ENCODE results near the gene TTC7B.
A peak's percentile ranks its signal among the peaks of the same experiment; 100 is the strongest.

Gene TTC7B

GRCh38 chr14:90632451-90632850 lies 183.8 kb downstream of the TTC7B start:
- H3K27ac ChIP-seq: no peak overlapping the region
- TF ChIP-seq, protein P1, sequence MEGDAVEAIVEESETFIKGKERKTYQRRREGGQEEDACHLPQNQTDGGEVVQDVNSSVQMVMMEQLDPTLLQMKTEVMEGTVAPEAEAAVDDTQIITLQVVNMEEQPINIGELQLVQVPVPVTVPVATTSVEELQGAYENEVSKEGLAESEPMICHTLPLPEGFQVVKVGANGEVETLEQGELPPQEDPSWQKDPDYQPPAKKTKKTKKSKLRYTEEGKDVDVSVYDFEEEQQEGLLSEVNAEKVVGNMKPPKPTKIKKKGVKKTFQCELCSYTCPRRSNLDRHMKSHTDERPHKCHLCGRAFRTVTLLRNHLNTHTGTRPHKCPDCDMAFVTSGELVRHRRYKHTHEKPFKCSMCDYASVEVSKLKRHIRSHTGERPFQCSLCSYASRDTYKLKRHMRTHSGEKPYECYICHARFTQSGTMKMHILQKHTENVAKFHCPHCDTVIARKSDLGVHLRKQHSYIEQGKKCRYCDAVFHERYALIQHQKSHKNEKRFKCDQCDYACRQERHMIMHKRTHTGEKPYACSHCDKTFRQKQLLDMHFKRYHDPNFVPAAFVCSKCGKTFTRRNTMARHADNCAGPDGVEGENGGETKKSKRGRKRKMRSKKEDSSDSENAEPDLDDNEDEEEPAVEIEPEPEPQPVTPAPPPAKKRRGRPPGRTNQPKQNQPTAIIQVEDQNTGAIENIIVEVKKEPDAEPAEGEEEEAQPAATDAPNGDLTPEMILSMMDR (conservative IDR thresholded peaks at IDR 0.05): no peak

DNA sequence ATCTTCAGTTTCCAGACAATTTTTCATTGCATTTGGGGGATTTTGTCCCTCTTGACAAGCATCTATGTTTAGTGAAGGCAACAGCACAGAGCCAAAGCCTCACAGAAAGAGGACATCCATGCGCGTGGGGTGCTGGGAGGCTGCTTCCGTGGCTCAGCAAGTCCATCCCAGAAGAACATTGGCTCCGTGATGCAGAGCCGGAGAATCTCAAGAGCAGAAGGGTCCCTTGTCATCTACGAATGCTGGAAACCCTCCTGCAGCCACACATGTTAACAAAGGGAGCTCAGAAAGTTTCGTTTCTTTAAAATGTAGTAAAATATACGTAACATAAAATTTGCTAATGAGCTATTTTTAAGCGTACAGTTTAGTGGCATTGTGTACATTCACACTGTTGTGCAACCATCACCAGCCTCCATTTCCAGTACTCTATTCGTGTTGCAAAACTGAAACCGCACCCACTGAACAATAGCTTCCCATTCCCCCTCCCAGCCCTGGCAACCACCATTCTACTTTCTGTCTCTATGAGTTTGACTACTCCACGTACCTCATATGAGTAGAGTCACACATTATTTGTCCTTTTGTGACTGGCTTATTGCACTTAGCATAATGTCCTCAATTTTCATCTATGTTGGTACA lies 185.9 kb downstream of the TTC7B start:
- H3K27ac ChIP-seq: no peak overlapping the region
- TF ChIP-seq, protein P1 (conservative IDR thresholded peaks at IDR 0.05): no peak

DNA sequence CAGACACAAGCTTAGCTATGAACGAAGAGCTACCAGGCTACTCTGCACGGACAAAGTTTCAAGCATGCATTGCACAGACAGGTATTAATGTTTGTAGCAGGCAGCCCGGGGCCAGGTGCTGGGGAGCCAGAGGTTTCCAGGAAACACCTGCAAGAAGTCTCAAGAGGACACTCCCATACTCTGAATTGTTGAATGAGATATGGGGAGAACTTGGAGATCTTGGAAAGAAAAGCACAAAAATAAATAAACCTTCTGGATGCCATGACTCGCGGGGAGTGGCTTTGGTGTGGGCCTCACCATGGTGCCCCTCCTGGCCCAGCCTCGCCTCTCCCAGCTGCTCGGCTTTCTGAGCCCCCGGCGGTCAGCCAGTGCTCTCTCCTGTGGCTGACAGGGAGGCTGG lies 186.8 kb downstream of the TTC7B start:
- TF ChIP-seq, protein P1 (conservative IDR thresholded peaks at IDR 0.05): no peak
- H3K27ac ChIP-seq: peak overlapping the region; percentile 51; the same call in 1 of the 2 replicates

DNA sequence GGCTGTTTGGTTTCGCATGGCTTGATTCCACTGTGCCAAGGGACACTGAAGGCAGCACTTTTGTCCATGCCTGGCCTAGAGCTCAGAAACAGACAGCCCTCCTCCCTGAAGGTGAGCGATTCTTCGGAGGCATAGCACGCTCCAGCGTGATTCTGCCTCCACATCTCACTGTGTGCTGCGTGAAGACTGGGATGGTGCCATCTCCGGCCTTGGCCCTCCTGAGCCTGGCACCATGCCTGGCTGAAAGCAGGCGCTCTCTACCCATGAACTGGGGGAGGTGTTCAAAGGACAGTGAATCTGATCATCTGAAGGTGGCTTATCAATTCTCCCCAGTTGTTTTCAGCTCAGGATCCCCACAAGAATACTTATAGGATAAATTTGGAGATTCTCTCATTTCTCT lies 187.4 kb downstream of the TTC7B start:
- H3K27ac ChIP-seq: peak overlapping the region; percentile 51; the same call in 1 of the 2 replicates
- TF ChIP-seq, protein P1 (conservative IDR thresholded peaks at IDR 0.05): no peak

DNA sequence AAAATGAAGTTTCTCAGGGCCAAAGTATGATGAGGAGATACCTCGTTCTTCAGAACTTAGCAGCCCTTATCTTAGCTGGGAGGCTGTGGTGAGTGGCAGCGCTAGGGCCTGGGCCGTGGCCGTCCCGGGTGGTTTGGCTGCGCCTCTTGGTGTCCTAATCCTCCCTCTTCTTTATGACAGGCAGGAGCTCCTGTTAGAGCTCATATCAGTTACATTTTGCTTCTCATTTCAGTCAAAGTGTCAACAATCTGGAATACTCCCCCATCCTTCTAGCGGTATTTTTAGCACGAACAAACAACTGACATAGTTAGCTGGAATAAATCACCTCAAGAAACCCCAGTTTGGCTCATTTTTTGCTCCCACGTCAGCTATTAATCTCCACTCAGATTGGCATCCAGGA lies 188.8 kb downstream of the TTC7B start:
- H3K27ac ChIP-seq: peak overlapping the region; percentile 51
- TF ChIP-seq, protein P1 (conservative IDR thresholded peaks at IDR 0.05): no peak

DNA sequence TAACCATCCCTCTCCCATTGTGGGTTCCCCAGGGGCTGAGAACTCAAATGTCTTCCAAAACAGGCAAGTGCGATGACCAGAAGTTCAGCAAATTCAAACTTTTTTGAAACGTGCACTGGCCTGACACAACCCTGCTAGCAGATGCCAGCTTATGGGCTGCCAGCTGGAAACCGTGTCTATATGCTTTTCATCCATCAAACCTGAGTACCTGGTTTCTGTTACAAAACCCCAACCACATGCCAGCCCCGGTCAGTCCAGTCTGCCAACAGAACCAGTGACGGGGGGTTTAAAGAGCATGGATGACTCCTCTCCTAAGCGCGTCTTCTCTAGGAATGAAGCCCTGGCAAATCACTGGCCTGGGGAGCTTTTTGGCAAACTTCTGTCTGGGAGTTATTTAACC lies 189.7 kb downstream of the TTC7B start:
- H3K27ac ChIP-seq: no peak overlapping the region
- TF ChIP-seq, protein P1 (conservative IDR thresholded peaks at IDR 0.05): no peak

DNA sequence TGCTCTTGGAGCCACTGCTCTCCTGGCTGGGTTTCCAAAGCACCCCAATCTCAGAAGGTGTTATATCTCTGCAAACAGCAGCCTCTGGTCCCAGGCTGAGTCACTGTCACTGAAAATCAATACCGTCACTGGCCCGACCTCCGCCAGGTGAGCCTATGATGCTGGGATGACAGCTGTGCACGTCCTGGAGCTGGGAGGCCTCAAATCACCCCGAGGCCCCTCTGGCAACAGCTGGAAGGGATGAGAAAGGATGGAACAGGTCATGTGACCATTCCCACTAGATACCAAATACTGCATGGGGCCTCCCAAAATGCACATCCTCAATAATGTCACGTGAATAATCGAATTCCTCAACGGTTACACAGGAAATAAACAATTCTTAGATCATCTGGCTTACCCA lies 190.8 kb downstream of the TTC7B start:
- TF ChIP-seq, protein P1 (conservative IDR thresholded peaks at IDR 0.05): no peak
- peak overlapping the region; percentile 85 for H3K27ac ChIP-seq
